ENCODE data around the gene POLR2H.
"Not testable (repeated sequence)": the region's sequence is repeated elsewhere in the genome, so short reads cannot be mapped to it uniquely, and the experiment has no call there.

GRCh38 chr3:184339451-184340135 is 21.9 kb upstream of the POLR2H start:
- TF ChIP-seq CTCF (IDR thresholded peaks at IDR 0.05); POLR2A (IDR thresholded peaks at IDR 0.05); POLR2AphosphoS5 (IDR thresholded peaks at IDR 0.05; ENCODE audit: insufficient read depth in 1 of 2, low read depth in 1 of 2): not testable (repeated sequence)

All from vagina (tissue), 2 donors.